Hepatocyte (in vitro differentiated cells): ENCODE results near the gene SYCE3.

Experiments used
- EZH2 ChIP-seq: fragments of 200-600 bp; sonication (generic); IDR thresholded peaks from 2 replicates; pipeline ENCODE4 v1.6.1; 2016; ENCODE audit warnings: antibody characterized with exemption, mild to moderate bottlenecking, borderline replicate concordance
- EZH2phosphoT487 ChIP-seq: fragments of 200-600 bp; sonication (generic); IDR thresholded peaks from one replicate; pipeline ENCODE4 v1.6.1; 2018; ENCODE audit warnings: antibody characterized with exemption, mild to moderate bottlenecking, low read depth, moderate library complexity; ENCODE audit not compliant: unreplicated experiment, severe bottlenecking
- TF ChIP-seq, protein P1 (sequence below): fragments of 200-600 bp; sonication (generic); IDR thresholded peaks from 2 replicates; pipeline ENCODE4 v1.5.1; 2016; ENCODE audit warnings: antibody characterized with exemption, mild to moderate bottlenecking; ENCODE audit not compliant: poor library complexity

DNA sequence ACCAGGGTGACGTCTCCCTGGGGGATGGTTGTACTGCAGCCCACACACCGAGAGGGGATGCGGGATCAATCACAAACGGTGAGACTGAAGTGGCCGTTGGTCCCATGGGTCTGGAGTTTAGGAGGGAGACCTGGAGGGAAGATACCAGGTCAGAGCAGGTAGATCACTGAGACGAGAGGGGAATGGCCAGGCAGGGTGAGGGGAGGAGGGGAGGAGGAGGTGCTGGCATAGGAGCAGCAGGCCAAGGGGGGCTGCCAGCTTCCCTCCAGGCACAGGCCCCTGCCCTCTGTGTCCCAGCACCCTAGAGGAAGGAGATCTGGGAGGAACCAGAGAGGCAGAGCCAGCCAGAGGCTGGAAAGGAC is 44.9 kb upstream of the SYCE3 start:
- TF ChIP-seq, protein P1, sequence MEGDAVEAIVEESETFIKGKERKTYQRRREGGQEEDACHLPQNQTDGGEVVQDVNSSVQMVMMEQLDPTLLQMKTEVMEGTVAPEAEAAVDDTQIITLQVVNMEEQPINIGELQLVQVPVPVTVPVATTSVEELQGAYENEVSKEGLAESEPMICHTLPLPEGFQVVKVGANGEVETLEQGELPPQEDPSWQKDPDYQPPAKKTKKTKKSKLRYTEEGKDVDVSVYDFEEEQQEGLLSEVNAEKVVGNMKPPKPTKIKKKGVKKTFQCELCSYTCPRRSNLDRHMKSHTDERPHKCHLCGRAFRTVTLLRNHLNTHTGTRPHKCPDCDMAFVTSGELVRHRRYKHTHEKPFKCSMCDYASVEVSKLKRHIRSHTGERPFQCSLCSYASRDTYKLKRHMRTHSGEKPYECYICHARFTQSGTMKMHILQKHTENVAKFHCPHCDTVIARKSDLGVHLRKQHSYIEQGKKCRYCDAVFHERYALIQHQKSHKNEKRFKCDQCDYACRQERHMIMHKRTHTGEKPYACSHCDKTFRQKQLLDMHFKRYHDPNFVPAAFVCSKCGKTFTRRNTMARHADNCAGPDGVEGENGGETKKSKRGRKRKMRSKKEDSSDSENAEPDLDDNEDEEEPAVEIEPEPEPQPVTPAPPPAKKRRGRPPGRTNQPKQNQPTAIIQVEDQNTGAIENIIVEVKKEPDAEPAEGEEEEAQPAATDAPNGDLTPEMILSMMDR = no peak
- TF ChIP-seq EZH2phosphoT487 (no peak), EZH2 (no peak)
